HepG2 (cell line): Measurements from ENCODE around the gene FUT8. TPM values are rescaled to one million over a fixed set of nuclear protein-coding genes. Genes with fewer than 3 reads are reported as not detected.

Experiments
- ATAC-seq: fragments of 200-7000 bp; cut with Tn5 transposase; 3 replicates; pipeline ENCODE4 v1.9.1; 2020; ENCODE audit warnings: mild to moderate bottlenecking, moderate library complexity
- BruUV-seq: library from RNA; stranded (reverse); fragments of 400-500 nt; replicated peaks from 2 replicates; lab custom pipeline; 2021; lab: Mats Ljungman, UMichigan
- CTCF ChIA-PET: fragments of 300-600 bp; formaldehyde crosslinking; extraction: SDS; loops from one replicate; lab custom pipeline; 2021; ENCODE audit warnings: low total read pairs, inconsistent platforms, low intra/inter-chr PET ratio; lab: Yijun Ruan, JAX
- POLR2A ChIA-PET: fragments of 350-600 bp; sonication (Branson Sonifier 250); formaldehyde crosslinking; loops from one replicate; lab custom pipeline; 2020; ENCODE audit warnings: antibody characterized with exemption, inconsistent platforms; lab: Yijun Ruan, JAX
- DNase-seq: peaks from one replicate; pipeline ENCODE4 v3.0.0-alpha.2; 2015; ENCODE audit warnings: low spot score
- FAIRE-seq: peaks from 3 replicates; lab custom pipeline; 2011; peaks lifted over from hg19 to GRCh38; lab: Jason Lieb, UNC
- H2AFZ ChIP-seq: one replicate; pipeline ENCODE4 v1.6.1; 2011; ENCODE audit warnings: low read length, inconsistent platforms
- H3K27ac ChIP-seq: fragments of 300-600 bp; 3 replicates; pipeline ENCODE4 v1.8.0; 2011; ENCODE audit warnings: mixed run types, mild to moderate bottlenecking, mixed read lengths, low read length, inconsistent platforms; ENCODE audit not compliant: insufficient read depth; ENCODE audit errors: extremely low read length
- H3K27me3 ChIP-seq, 2 experiments: fragments of 200-600 bp in 1 of 2; 2 replicates in 1 of 2; 3 replicates in 1 of 2; pipeline versions ENCODE4 v1.6.0 to v1.8.0; 2011; ENCODE audit warnings: low read length in 2 of 2, mild to moderate bottlenecking in 2 of 2, moderate library complexity in 2 of 2, inconsistent platforms in 1 of 2; ENCODE audit not compliant: insufficient read depth in 2 of 2, control insufficient read depth in 1 of 2
- H3K36me3 ChIP-seq, 2 experiments: fragments of 200-600 bp in 1 of 2; replicated peaks in 1 of 2; 2 replicates in 1 of 2; 3 replicates in 1 of 2; pipeline versions ENCODE4 v1.5.1 to v1.8.0; 2011; ENCODE audit warnings: low read length in 2 of 2, inconsistent platforms in 1 of 2; ENCODE audit not compliant: insufficient read depth in 2 of 2, control insufficient read depth in 1 of 2
- H3K4me1 ChIP-seq: 2 replicates; pipeline ENCODE4 v1.5.1; 2012; ENCODE audit warnings: low read length, inconsistent platforms; ENCODE audit not compliant: insufficient read depth
- H3K4me2 ChIP-seq: 2 replicates; pipeline ENCODE4 v1.6.0; 2011; ENCODE audit warnings: low read depth, low read length, inconsistent platforms
- H3K4me3 ChIP-seq, 3 experiments: fragments of 200-600 bp in 1 of 3; sonication (generic), shearing (Covaris generic) in 1 of 3; replicated peaks in 1 of 3; 2 replicates each; pipeline ENCODE4 v1.5.1; 2011 to 2016; ENCODE audit warnings: low read length in 3 of 3, inconsistent platforms in 2 of 3, low read depth in 2 of 3, mild to moderate bottlenecking in 2 of 3, control low read depth in 1 of 3, mixed read lengths in 1 of 3; ENCODE audit not compliant: insufficient read depth in 1 of 3
- H3K79me2 ChIP-seq: one replicate; pipeline ENCODE4 v1.6.1; 2011; ENCODE audit warnings: low read length, inconsistent platforms; ENCODE audit not compliant: insufficient read depth
- H3K9ac ChIP-seq: 2 replicates; pipeline ENCODE4 v1.6.0; 2011; ENCODE audit warnings: mild to moderate bottlenecking, low read depth, low read length, inconsistent platforms; ENCODE audit not compliant: insufficient read depth
- H3K9me3 ChIP-seq: 2 replicates; pipeline ENCODE4 v1.5.1; 2012; ENCODE audit warnings: mild to moderate bottlenecking, low read length
- H4K20me1 ChIP-seq: 2 replicates; pipeline ENCODE4 v1.6.0; 2011; ENCODE audit warnings: inconsistent platforms, mild to moderate bottlenecking, low read length, moderate library complexity; ENCODE audit not compliant: insufficient read depth
- ARID3A ChIP-seq: IDR thresholded peaks from 2 replicates; pipeline ENCODE4 v1.6.1; 2012; ENCODE audit warnings: low read depth, low read length, improper control_type of control experiment
- GZF1 ChIP-seq: sonication (generic); formaldehyde crosslinking; IDR thresholded peaks from 2 replicates; pipeline ENCODE4 v1.5.1; 2020; ENCODE audit warnings: mild to moderate bottlenecking, missing genetic modification reagents
- HDAC2 ChIP-seq: sonication (generic); formaldehyde crosslinking; IDR thresholded peaks from 2 replicates; pipeline ENCODE4 v1.4.0; 2020; ENCODE audit warnings: missing genetic modification reagents
- NCOR1 ChIP-seq: fragments of 200-600 bp; sonication (generic); IDR thresholded peaks from 2 replicates; pipeline ENCODE4 v1.7.0; 2017; ENCODE audit warnings: antibody characterized with exemption, low read length, borderline replicate concordance
- NFE2L2 ChIP-seq: fragments of 150-350 bp; IDR thresholded peaks from 2 replicates; pipeline ENCODE4 v1.6.1; 2014; ENCODE audit warnings: low read length
- PBX2 ChIP-seq: IDR thresholded peaks from 2 replicates; pipeline ENCODE4 v1.6.1; 2016; ENCODE audit warnings: control low read depth
- YY1 ChIP-seq: IDR thresholded peaks from 2 replicates; pipeline ENCODE4 v1.6.1; 2011; ENCODE audit warnings: low read length, low read depth, moderate library complexity, mild to moderate bottlenecking; ENCODE audit not compliant: insufficient read depth, insufficient replicate concordance
- ZNF687 ChIP-seq: sonication (generic); formaldehyde crosslinking; IDR thresholded peaks from 2 replicates; pipeline ENCODE4 v1.5.1; 2020; ENCODE audit warnings: mild to moderate bottlenecking, missing genetic modification reagents, moderate library complexity
- WGBS: methylation state at CpG from one replicate; pipeline ENCODE4 v1.1.6; 2017; ENCODE audit warnings: low lambda C conversion rate; 5-methylcytosine and 5-hydroxymethylcytosine counted together
- in situ Hi-C: cut with HindIII; loops from 2 replicates; pipeline ENCODE4 v1.10.0; 2017; ENCODE audit warnings: low pct_unique_long_range_greater_than_20kb; ENCODE audit not compliant: extremely low pct_ligation_motif_present
- intact Hi-C: fragments of 100-400 bp; cut with micrococcal nuclease; formaldehyde crosslinking; loops from one replicate; pipeline ENCODE4 v1.10.0; 2022; ENCODE audit not compliant: unreplicated experiment
- polyA plus RNA-seq, 8 experiments: library from polyadenylated mRNA; depleted of rRNA in 3 of 8; stranded (reverse) in 7 of 8; unstranded in 1 of 8; fragments of >200 nt; fragmentation: Illumina TruSeq in 4 of 8; extraction: Trizol in 4 of 8; gene quantifications; 2 replicates each; pipeline versions ENCODE4 v1.2.1 to v1.2.3, GENCODE V29; 2011 to 2016; ENCODE audit warnings: low read depth in 4 of 8, missing spikeins in 1 of 8, mixed read lengths in 1 of 8; ENCODE audit not compliant: insufficient read depth in 1 of 8
- total RNA-seq, 5 experiments: library from RNA; depleted of rRNA; stranded (reverse); fragments of >200 nt; fragmentation: Illumina TruSeq; extraction: Trizol; gene quantifications; 2 replicates each; pipeline ENCODE4 v1.2.3, GENCODE V29; 2016; ENCODE audit warnings: low read depth in 1 of 5

Gene FUT8
- total and polyA plus RNA-seq, 2 of the 13 experiments (the other 11 are each of a cell fraction or from before 2014, with no cell fraction given) = 9.3 to 17.5 TPM

GRCh38 chr14:65478596-65478995, 66.1 kb downstream of the FUT8 start:
- FAIRE-seq (no peak), DNase-seq (no peak), ATAC-seq (no peak)
- Histone ChIP-seq H3K79me2 (no peaks in the 10 kb centered on the region), H4K20me1 (no peaks in the 10 kb centered on the region), H2AFZ (no peak overlapping the region), H3K4me3 (no peak overlapping the region), H3K27me3 (no peaks in the 10 kb centered on the region), H3K4me1 (peaks cover 11% of the 10 kb centered on the region), H3K9me3 (no peaks in the 10 kb centered on the region), H3K27ac (no peak overlapping the region), H3K36me3 (no peaks in the 10 kb centered on the region), H3K4me2 (no peak overlapping the region), H3K9ac (no peak overlapping the region)
- intact Hi-C loops (no loop called here), in situ Hi-C loops (no loop called here)
- WGBS = 92% methylated on average over 1 of the region's 1 CpG
- CTCF ChIA-PET = no interaction called here
- POLR2A ChIA-PET = no interaction called here
- TF ChIP-seq ZNF687 = no peak
- no peak for TF ChIP-seq GZF1 (CRISPR knock-in tag)
- TF ChIP-seq NFE2L2 = no peak
- no peak for TF ChIP-seq HDAC2 (CRISPR knock-in tag)
- no peak for TF ChIP-seq YY1
- no peak for TF ChIP-seq NCOR1
- no peak for TF ChIP-seq PBX2 (CRISPR knock-in tag)
- TF ChIP-seq ARID3A = no peak
- BruUV-seq = no TSS peak
